GM21390 (cell line): ENCODE measurements around the gene PTGFRN.

Experiments
- ATAC-seq: cut with Tn5 transposase; IDR thresholded peaks from one replicate; pipeline ENCODE4 v1.9.1; 2021; ENCODE audit not compliant: unreplicated experiment

PTGFRN gene

DNA sequence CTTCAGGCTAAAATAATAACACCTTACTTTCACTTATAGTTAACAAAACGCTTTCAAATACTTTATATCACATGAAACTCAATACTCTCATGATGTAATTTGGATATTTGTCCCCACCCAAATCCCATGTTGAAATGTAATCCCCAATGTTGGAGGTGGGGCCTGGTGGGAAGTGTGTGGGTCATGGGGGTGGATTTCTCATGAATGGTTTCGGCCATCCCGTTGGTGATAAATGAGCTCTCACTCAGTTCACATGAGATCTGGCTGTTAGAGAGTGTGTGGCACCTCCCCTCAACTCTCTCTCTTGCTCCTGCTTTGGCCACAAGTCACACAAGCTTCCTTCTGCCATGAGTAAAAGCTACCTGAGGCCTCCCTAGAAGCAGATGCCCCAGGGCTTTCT is 22.5 kb upstream of the PTGFRN start:
- ATAC-seq, result no peak

DNA sequence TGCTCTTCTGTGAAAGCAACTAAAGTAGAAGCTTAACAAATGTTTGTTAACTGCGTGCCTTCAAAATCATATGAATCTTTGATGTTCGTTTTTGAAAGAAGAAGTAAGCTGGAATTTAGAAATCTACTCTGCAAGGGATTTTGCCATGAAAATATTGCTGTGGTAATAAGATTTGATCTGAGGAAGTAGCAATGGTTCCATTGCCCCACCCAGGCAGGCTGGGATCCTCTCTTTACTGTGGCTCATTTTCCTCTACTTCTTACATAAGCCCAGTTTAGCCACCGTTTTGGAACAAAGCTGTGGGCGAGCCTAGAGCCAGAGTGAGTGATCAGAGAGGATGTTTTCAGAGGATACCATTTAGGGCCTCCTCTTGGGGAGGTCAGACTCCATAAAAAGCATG is 20.3 kb upstream of the PTGFRN start:
- no peak for ATAC-seq

DNA sequence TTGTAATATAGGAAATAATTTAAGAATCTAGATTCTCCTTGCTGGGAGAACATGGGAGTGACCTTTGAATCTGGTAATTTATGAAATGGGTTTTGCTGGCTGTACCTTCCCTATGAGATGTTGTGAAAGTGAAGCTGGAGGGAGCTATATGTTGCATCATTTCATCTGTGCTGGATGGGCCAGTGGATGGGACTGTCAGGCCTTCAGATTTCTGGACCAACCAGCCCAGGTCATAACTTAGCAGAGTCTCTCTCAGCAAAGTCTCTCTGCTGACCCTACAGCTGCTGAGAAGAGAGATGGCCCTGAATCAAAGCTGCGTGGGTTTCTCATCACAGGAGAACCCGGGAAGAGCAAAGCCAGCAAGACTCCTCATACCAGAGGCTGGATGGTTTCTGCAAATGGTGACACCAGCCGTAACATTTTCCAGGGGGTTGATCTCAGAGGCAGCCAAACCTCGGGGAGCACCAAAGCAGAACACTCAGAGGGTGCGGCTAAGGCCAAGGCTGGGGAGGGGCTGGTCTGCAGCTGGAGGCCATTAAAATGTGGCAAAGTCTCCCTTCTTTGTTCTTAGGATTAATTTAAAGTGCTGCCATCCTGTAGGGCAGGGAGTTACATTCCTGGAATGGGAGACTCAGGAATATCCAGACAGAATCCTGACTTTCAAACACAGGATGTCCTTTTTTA is 18.2 kb upstream of the PTGFRN start:
- ATAC-seq, result no peak

DNA sequence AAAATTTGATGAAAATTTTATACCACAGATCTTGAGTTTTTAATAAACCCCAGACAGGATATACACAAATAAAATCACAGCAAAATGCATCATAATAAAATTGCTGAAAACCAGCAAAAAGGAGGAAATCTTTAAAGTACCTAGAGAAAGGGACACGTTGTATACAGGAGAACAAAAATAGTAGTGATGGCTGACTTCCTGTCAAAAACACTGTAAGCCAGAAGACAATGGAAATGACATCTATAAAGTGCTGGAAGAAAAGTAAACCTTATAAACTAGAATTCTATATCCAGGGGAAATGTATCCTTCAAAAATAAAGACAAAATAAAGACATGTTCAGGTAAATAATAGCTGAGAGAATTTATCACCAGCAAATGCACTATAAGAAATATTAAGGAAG is 14.6 kb upstream of the PTGFRN start:
- no peak for ATAC-seq

DNA sequence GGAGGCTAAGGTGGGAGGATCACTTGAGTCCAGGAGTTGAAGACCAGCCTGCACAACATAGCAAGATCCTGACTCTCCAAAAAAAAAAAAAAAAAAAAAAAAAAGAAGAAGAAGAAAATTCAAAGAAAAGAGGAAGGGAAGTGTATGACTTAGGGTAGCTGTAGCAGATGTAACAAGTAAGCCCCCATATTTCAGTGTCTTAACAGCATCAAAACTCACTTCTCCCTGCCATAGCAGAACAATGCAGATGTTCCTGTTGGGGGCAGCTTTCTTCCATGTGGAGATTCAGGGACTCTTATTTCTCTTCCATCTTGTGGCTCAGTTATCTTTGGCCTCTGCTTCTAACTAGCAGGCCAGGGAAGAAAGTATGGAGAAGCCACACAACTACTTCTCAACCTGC is 10.2 kb upstream of the PTGFRN start:
- ATAC-seq, result no peak

DNA sequence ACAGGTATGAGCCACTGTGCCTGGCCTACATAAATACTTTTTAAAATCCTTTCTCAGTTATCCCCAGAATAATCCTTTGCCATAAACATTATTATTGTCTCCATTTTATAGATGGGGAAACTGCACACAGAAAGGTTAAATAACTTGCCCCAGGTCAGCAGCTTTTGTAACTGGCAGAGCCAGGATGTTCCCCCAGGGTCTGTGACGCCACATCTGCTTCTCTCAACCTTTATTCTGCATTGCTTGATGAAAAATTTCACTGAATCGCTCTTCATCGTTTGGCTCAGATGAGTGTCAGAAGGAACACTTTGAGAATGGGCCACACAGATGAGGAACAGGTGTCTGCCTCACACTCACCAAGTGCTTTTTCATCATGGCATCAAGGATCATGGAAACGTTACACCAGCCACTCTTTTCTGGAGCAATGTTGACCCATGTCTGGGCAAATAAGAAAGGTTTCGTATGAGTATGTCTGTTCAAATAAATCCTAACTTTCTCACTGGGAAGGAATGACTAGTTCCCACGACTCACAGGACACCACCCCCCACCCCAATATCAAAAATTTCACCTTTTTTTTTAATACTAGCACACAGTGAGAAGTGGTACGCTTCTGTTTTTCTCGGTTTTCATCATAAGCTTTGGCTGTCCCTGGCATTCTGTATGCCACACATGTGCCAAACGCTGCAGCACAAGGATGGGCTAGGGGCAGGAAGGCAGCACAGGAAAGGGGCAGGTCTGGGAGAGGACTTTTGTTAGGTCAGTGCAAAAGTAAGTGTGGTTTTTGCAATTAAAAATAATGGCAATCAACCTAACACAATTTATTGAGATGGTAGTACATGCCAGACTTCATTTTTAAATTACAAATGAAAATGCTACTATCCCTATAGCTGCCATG is 9.0 kb upstream of the PTGFRN start:
- ATAC-seq, result no peak

- ATAC-seq, result no peak
These were observed 7.7 kb upstream of the PTGFRN start for GRCh38 chr1:116902027-116902426.

GRCh38 chr1:116902723-116903383 is 6.9 kb upstream of the PTGFRN start:
- no peak for ATAC-seq

GRCh38 chr1:116904791-116905320 is 4.9 kb upstream of the PTGFRN start:
- ATAC-seq, result no peak

GRCh38 chr1:116906812-116907211 is 2.9 kb upstream of the PTGFRN start:
- ATAC-seq, result no peak

DNA sequence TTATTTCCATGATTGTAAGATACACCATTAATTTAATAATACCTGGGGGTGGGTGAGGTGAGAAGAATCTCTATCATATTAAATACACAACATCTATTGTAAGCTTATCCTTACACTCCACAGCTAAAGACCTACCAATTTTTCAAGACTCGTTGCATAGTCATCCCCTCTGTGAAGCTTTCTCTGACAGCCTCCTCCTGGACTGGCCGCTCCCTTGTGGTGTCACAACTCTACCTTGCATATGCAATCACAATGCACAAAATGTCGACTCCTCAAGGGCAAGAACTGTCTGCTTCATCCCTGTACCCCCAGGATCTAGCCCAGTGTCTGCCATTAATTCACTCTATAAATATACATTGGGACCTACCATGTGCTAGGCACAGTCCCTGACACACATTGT is 2.4 kb upstream of the PTGFRN start:
- ATAC-seq, result no peak

- ATAC-seq, result no peak
These were observed 1.4 kb upstream of the PTGFRN start for GRCh38 chr1:116908266-116908665.

GRCh38 chr1:116908820-116909511 is 750 bp upstream of the PTGFRN start:
- ATAC-seq, result no peak

- ATAC-seq, result no peak
These were observed 867 bp downstream of the PTGFRN start for GRCh38 chr1:116910379-116911187.

DNA sequence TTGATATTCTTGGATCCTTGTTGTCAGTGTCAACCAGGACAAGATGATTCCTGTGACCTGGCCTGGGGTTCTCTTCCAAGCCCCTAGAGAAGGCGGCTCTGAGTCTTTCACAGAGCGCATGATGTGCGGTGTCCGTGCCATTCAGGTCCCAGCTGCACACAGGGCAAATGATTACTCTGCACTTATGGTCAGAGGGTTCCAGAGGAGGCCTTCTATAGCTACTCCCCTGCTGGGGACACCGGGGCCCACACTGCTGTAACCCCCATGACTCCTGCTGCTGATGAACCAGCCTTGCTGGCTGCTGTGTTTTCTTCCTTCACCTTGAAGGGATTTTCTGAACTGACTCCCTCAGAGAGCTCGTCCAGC is 1.5 kb downstream of the PTGFRN start:
- no peak for ATAC-seq

DNA sequence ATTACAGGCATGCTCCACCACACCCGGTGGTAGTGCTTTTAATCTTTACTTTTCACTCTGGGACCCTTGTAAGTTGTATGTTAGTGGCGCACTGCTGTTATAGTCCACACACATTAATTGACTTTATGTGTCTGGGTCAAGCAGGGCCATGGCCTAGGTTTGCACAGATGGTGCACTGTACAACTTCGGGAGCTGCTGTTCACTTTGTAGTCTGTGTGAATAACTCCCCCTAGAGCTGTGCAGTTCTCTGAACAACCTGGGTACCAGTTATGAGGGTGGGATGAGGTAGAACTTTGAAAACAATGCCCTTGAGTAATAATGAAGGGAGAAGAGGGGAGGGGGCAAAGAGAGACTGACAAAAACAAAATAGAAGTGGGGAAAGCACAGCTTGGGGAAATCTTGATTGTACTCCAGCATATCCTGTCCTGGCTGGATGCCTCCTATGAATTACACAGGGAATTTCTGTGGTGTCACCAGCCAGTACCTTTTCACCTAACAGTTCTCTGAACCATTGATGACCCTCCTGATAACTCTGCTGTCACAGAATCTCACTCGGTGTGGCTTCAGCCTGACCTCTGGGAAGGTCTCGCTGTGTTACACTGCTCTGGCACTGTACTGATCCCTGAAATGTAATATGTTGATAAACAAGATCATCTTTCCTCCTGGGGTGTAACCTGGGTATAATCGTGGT is 2.2 kb downstream of the PTGFRN start:
- no peak for ATAC-seq

DNA sequence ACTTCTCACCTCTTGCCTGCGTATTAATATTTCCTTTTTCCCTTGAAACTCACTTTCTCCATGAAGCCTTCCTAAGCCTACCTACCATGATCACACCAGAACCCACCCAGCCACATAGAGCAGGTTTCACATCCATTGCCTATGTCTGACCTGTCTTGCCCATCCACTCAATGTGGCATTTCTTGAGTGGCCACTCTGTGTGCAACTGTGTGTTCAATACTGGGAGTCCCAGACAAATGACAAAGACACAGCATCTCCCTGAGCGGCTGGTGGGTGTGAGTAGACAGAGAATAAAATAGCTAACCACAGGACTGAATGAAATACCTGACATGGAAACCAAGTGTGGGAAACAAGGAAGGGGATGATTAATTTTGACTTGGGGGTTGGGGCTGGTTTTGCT is 3.1 kb downstream of the PTGFRN start:
- ATAC-seq, result no peak

DNA sequence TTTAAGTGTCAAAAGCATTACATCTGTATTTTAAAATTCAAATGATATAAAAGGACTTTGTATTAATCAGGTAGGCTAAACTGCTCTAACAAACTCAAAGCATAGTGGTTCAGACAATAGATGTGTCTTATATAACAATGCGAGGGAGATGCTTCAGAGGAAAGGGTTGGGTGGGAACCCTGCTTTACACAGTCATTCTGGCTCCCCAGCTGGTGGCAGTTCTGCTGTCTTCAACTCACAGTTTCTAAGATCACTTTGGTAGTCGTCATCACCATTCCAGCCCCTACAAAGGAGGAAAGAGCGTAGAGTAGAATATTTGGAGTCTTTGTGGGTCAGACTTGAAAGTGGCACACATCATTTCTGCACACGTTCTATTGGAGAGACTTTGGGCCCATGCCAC is 4.2 kb downstream of the PTGFRN start:
- no peak for ATAC-seq

DNA sequence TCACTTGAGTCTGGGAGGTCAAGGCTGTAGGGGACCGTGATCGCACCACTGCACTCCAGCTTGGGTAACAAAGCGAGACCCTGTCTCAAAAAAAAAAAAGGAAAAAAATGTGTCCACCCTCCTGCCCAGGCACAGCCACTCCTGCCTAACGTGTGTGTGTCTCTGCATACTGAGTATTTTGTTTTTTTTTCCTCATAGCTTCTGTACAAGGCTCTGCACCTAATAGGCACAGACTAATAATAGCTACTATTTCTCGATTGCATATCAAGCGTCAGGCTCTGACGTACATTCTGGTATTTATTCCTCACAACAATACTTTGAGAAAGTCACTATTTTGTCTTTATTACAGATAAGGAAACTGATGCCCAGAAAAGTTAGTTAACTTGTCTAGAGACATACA is 5.0 kb downstream of the PTGFRN start:
- no peak for ATAC-seq
